GM08714 (cell line): ENCODE measurements around the gene DLG2.
"Not testable (repeated sequence)": the region's sequence is repeated elsewhere in the genome, so short reads cannot be mapped to it uniquely, and the experiment has no call there.

Experiments used
- H3K4me3 ChIP-seq: fragments of 200-500 bp; sonication (Bioruptor generic); 2 replicates; pipeline ENCODE4 v1.5.1; 2014; ENCODE audit warnings: mild to moderate bottlenecking, low read length, inconsistent platforms
- ZNF274 ChIP-seq: IDR thresholded peaks from 2 replicates; pipeline ENCODE4 v1.6.1; 2012; ENCODE audit warnings: mild to moderate bottlenecking, low read depth, low read length

Gene DLG2

DNA sequence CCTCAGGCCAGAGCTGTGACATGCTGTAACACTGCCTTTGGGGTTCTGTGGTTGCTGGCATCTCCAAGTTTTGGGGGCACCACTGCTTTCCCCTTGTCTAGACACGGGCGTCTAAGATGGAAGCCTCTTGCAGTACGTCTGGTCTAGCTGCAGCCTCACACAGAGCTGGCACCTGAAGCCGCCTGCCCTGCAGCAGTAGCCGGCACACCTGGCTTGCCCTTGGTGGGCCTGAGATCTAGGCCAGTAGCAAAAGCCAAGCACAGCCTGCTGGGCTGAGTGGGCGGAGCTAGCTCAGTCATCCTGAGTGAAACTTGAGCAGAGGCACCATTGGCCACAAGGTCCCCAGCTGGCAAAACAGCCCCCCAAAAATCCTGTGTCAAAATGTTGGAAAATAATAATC, 154.2 kb downstream of the DLG2 start:
- no peak overlapping the region for H3K4me3 ChIP-seq
- TF ChIP-seq ZNF274 = no peak

DNA sequence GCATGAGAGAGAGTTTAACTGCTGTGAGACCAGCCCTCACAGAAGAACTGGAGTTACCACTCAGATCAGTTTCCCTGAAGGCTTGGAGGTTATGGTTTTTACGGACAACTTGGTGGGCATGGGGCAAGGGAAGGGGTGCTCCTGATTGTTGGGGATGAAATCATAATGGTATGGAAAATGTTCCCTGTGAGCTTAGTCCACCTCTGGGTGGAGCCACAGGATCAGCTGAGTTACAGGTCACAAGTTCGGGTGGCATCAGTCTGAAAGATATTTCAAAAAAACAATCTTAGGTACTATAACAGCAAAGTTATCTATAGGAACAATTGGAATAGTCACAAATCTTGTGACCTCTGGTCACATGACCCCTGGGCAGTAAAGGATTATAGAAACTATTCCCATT, 162.9 kb downstream of the DLG2 start:
- TF ChIP-seq ZNF274 = no peak
- H3K4me3 ChIP-seq = no peak overlapping the region

DNA sequence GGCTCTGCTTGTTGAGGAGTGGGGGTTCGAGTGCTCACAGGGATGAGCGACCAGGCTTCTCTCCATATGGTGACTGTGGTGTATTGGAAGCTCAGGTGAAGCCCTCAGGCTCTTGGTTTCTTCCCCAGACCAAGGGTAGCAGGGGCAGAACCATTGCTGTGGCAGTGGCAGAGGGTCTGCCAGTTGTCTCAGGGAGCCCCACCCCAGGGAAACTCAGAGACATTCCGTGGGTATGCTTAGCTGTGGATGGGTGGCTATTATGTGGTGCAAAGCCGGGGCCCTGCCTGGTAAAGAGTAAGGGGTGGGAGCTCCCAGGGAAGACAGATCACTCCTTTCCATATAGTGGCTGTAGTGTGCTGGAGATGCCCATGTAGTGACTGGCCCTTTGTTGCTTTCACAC, 167.8 kb downstream of the DLG2 start:
- H3K4me3 ChIP-seq = no peak overlapping the region
- no peak for TF ChIP-seq ZNF274

DNA sequence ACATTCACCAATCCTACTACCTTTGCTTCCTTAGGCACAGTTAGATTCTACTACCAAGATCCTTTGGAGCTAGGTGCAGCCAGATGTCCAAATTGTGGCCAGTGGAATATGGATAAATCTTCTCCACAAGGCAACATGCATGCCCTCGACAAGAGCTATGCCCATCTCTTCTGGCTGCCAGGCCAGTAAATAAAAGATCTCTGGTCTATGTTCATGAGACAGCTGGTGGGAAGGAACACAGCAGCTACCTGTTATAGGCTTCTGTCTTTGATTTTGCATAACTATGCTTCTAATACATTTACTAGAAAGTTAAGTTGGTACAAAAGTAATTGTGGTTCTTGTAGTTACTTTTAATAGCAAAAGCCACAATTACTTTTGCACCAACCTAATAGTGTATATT, 182.7 kb downstream of the DLG2 start:
- TF ChIP-seq ZNF274 = no peak
- no peak overlapping the region for H3K4me3 ChIP-seq

DNA sequence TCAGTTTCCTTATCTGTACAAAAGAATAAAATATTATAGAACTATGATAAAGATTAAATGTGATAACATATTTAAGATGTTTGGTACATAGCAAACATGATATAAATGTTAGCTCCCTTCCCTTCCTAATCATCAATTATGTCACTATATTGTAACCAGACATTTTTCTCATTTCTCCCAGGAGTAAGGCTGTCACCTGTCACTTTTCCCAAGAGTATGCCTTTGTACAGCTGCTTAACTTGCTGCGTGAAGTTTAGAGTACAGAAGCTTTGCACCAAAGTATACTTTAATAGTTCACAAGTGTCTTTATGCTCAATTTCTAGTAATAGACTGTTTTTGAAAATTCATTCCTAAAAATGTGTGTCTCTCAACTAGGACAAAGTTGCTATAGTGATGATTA, 186.9 kb downstream of the DLG2 start:
- no peak overlapping the region for H3K4me3 ChIP-seq
- TF ChIP-seq ZNF274 = no peak

DNA sequence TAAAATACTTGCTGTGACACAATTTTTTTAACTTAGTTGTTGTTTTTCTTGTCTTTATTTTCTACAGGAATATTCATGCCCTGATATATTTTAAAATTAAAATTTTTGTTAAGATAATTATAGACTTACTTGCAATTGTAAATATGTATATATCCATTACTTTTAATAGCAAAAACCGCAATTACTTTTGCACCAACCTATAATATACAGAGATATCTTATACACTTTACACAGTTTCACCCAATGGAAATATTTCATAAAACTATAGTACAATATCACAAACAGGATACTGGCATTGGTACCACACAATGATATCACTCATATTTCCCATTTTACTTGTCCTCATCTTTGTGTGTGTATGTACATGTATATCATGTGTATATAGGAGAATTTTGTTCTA, 188.8 kb downstream of the DLG2 start:
- H3K4me3 ChIP-seq = no peak overlapping the region
- TF ChIP-seq ZNF274 = no peak

DNA sequence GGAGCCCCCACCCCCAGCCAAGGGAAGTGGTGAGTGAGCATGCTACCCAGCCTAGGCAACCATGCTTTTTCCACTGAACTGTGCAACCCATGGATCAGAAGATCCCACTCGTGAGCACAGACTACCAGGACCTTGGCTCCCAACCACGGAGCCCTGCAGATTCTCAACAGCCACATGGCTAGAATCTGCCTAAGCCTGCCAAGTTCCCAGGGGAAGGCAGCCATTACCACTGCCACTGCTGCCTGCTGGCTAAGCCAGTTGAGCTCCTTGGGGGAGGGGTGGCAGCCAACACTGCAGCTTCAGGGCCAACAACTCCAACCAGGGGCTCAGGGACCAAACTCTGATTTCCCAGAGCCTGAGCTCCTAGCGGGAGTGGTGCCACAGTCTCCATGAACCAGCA, 195.8 kb downstream of the DLG2 start:
- H3K4me3 ChIP-seq = no peak overlapping the region
- no peak for TF ChIP-seq ZNF274

DNA sequence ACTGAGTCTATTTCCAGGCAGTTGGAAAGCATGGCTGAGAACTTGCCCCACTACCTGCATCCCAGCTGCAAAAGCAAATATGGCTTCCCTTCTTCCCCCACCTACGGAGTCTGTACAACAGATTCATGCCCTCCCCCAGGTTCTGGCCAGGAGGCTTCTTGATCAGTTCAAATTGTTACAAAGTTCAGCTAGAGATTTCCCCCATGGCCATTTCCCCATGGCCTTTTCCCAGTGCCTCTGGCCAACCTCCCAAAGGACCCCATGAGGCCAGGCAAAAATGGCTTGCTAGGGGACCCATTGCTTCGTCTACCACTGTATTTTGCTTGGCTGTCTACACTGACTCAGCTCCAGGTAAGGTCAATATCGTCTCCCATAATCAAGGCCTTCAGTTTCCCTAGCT, 203.3 kb downstream of the DLG2 start:
- H3K4me3 ChIP-seq = no peak overlapping the region
- TF ChIP-seq ZNF274 = no peak

DNA sequence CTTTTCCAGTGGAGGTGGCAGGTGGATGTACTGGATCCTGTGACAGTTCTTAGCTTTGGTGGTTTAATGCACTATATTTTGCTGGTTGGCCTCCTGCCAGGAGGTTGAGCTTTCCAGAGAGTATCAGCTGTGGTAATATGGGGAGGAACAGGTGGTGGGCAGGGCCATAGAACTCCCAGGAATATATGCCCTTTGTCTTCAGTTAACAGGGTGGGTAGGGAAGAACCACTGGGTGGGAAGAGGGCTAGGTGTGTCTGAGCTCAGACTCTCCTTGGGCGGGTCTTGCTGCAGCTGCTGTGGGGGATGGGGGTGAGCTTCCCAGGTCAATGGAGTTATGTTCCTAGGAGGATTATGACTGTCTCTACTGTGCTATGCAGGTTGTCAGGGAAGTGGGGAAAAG, 203.8 kb downstream of the DLG2 start:
- H3K4me3 ChIP-seq = no peak overlapping the region
- TF ChIP-seq ZNF274 = no peak

DNA sequence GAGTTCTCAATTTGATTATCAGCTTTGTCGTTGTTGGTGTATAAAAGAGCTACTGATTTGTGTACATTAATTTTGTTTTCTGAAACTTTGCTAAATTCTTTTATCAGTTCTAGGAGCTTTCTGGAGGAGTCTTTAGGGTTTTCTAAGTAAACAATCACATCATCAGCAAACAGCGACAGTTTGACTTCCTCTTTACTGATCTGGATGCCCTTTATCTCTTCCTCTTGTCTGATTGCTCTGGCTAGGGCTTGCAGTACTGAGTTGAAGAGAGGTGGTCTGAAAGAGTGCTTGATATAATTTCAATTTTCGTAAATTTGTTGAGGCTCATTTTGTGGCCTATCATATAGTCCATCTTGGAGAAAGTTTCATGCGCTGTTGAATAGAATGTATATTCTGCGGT, 213.0 kb downstream of the DLG2 start:
- no peak overlapping the region for H3K4me3 ChIP-seq
- TF ChIP-seq ZNF274 = no peak

DNA sequence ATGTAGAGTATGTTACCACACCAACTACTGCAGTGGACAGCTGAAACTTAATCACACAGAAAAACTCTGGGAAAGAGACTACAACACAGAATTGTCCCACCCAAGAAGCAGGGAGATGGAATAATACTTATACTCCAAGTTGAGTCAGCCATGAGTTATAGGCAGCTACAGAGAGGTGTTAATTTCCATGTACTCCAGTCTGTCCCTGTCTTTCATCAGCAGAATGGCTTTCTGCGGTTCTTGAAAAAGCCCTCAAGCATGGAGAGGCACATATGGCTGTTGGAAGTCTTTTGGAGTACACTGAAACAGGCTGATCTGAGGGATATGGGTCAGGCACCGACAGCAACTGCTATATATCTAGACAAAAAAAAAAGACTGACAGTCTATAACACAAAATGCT, 219.5 kb downstream of the DLG2 start:
- no peak for TF ChIP-seq ZNF274
- H3K4me3 ChIP-seq = no peak overlapping the region

DNA sequence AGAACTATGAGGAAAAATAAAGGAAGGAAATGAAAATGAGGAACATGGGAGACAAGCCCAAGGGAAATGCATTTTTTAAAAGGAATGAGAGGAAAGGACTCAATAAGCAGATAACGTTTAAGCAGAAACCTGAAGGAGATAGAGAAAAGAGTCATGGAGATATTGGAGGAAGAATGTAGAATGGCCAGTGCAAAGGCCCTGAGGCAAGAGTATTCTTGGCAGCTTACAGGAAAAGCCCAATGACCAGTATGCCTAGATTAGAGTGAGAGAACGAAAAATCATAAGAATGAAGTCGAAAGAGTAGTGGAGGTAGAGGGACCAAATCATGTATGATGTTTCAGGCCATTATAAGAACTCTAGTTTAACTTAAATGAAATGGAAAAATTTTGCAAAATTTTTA, 220.3 kb downstream of the DLG2 start:
- no peak for TF ChIP-seq ZNF274

DNA sequence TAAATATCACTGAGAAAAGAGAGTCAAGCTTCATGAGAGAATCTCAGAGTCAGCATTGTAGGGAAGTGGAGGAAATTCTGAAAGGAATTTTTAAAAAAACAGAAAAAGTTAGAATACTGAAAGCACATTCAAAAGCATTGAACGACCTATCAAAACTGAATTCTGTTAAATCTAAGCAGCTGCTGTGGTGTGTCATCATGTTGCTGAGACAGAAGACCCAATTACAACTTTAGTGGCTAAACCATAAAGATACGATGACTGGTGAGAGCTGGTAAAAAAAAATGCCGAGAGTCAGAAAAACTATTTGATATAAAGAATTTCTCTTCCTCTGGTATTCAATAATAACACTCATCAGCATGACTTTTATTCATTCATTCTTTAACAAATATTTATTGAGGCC, 220.8 kb downstream of the DLG2 start:
- H3K4me3 ChIP-seq = no peak overlapping the region
- no peak for TF ChIP-seq ZNF274

More for the DNA sequence above, 220.3 kb downstream of the DLG2 start:
- no peak overlapping the region for H3K4me3 ChIP-seq

DNA sequence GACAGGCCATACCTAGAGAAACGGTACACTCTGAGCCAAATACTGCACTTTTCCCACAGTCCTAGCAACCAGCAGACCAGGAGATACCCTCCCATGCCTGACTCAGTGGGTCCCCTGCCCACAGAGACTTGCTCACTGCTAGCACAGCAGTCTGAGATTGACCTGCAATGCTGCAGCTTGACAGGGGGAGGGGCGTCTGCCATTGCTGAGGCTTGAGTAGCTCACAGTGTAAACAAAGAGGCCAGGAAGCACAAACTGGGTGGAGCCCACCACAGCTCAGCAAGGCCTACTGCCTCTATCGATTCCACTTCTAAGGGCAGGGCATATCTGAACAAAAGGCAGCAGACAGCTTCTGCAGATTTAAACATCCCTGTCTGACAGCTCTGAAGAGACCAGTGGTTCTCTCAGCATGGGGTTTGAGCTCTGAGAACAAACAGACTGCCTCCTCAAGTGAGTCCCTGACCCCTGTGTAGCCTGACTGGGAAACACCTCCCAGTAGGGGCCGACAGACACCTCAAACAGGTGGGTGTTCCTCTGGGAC, 231.6 kb downstream of the DLG2 start:
- not testable (repeated sequence) for H3K4me3 ChIP-seq

DNA sequence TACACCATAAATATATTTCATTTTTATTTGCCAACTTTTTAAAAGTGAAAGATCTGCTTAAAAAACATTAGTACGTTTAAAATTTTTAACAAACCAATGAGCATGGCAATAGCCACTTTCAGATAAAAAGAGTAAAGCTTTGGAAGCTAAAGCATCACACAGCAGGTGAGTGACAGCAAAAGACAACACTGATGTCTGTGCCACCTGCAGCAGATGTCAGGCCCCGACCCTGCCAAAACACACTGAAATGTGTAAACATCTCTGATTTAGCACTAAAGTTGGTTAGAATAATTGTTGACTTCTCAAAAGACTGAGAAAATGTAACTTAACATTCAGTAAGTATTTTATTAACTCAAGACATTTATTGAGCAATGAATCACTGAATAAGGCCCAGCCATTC, 232.9 kb downstream of the DLG2 start:
- TF ChIP-seq ZNF274 = no peak
- no peak overlapping the region for H3K4me3 ChIP-seq

DNA sequence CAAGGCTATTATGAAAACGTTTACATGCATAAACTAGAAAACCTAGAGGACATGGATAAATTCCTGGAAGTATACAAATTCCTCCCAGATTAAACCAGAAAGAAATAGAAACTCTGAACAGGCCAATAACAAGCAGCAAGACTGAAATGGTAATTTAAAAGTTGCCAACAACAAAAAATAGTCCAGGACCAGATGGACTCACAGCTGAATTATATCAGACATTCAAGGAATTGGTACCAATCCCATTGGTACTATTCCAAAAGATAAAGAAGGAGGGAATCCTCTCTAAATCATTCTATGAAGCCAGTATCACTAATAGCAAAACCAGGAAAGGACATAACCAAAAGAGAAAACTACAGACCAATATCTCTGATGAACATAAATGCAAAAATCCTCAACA, 236.0 kb downstream of the DLG2 start:
- no peak for TF ChIP-seq ZNF274
- H3K4me3 ChIP-seq = no peak overlapping the region

DNA sequence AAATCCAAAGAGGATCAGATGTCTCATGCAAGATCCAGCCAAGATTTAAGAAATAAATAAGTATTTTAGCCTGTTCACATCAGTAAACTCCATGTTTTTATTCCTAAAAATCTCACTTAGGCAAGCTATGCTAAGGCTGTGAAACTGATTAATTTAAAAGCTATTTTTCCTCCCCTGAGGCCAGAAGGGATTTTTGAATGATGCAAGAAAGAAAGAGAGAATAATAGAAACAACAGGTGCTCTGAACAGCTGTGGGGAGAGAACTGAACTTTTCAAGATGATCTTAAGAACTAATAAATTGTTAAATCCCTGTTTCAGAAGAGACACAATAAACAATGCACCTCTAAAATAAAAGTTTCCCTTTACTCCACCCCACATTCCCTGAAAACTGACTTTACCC, 241.6 kb downstream of the DLG2 start:
- H3K4me3 ChIP-seq = no peak overlapping the region
- TF ChIP-seq ZNF274 = no peak
